ENCODE results near the gene EIF1AX.

- no peak for TF ChIP-seq CTCF (conservative IDR thresholded peaks at IDR 0.05 in 1 of 2, IDR thresholded peaks at IDR 0.05 in 1 of 2; ENCODE audit: extremely low read depth in 1 of 2, insufficient read depth in 1 of 2, low read depth in 1 of 2, low read length in 2 of 2)
- no peak for TF ChIP-seq EZH2 (IDR thresholded peaks at IDR 0.05; ENCODE audit: borderline replicate concordance, low read length)
These were observed 1.5 kb upstream of the EIF1AX start for GRCh38 chrX:20143111-20143510.

Measured in mammary epithelial cell (primary cell).